ENCODE results near the gene RNF180.

DNA sequence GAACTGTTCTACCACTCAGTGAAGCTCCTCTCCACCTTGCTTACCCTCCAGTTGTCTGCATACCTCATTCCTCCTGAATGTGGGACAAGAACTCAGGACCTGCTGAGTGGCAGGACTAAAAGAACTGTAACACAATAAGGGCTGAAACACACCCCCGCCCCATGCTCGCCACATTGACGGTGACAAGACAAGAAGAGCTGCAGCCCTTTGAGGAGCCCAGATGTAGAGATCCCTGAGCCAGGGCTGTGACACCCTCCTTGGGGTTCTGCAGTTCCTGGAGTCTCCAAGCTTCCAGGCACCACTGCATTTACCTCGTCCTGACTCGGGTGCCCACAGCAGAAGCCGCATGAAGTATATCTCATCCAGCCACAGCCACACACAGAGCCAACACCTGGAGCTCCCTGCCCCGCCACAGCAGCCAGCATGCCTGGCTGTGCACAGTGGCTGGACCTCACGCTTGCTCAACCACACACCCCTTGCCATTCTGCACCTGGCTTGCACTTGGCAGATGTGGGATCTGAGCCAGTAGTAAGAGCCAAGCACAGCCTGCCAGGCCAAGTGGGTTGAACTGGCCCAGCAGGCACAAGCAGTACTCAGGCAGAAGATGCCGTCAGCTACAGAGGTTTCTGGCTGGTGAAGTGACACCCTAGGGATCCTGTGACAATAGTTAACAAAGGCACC lies 166.1 kb downstream of the RNF180 start:
- no peak for TF ChIP-seq TAF1 (IDR thresholded peaks at IDR 0.05; ENCODE audit: low read depth)
- TF ChIP-seq, protein P1, sequence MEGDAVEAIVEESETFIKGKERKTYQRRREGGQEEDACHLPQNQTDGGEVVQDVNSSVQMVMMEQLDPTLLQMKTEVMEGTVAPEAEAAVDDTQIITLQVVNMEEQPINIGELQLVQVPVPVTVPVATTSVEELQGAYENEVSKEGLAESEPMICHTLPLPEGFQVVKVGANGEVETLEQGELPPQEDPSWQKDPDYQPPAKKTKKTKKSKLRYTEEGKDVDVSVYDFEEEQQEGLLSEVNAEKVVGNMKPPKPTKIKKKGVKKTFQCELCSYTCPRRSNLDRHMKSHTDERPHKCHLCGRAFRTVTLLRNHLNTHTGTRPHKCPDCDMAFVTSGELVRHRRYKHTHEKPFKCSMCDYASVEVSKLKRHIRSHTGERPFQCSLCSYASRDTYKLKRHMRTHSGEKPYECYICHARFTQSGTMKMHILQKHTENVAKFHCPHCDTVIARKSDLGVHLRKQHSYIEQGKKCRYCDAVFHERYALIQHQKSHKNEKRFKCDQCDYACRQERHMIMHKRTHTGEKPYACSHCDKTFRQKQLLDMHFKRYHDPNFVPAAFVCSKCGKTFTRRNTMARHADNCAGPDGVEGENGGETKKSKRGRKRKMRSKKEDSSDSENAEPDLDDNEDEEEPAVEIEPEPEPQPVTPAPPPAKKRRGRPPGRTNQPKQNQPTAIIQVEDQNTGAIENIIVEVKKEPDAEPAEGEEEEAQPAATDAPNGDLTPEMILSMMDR (IDR thresholded peaks at IDR 0.05; ENCODE audit: poor library complexity, severe bottlenecking): no peak
- TF ChIP-seq, protein P2, sequence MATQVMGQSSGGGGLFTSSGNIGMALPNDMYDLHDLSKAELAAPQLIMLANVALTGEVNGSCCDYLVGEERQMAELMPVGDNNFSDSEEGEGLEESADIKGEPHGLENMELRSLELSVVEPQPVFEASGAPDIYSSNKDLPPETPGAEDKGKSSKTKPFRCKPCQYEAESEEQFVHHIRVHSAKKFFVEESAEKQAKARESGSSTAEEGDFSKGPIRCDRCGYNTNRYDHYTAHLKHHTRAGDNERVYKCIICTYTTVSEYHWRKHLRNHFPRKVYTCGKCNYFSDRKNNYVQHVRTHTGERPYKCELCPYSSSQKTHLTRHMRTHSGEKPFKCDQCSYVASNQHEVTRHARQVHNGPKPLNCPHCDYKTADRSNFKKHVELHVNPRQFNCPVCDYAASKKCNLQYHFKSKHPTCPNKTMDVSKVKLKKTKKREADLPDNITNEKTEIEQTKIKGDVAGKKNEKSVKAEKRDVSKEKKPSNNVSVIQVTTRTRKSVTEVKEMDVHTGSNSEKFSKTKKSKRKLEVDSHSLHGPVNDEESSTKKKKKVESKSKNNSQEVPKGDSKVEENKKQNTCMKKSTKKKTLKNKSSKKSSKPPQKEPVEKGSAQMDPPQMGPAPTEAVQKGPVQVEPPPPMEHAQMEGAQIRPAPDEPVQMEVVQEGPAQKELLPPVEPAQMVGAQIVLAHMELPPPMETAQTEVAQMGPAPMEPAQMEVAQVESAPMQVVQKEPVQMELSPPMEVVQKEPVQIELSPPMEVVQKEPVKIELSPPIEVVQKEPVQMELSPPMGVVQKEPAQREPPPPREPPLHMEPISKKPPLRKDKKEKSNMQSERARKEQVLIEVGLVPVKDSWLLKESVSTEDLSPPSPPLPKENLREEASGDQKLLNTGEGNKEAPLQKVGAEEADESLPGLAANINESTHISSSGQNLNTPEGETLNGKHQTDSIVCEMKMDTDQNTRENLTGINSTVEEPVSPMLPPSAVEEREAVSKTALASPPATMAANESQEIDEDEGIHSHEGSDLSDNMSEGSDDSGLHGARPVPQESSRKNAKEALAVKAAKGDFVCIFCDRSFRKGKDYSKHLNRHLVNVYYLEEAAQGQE (IDR thresholded peaks at IDR 0.05; ENCODE audit: borderline replicate concordance): no peak
